Gastrocnemius medialis (tissue), 4 donors: ENCODE results near the gene ESPN. TPM values are rescaled to one million over a fixed set of nuclear protein-coding genes. Genes with fewer than 3 reads are reported as not detected.

ENCODE experiments used
- ATAC-seq, 2 donors: fragments of 150-250 bp; one replicate each; pipeline ENCODE4 v1.9.1; 2016
- DNase-seq, 2 donors: peaks; one replicate each; pipeline ENCODE4 v3.0.0-alpha.2; 2019
- H3K27ac ChIP-seq, 4 donors: fragments of 200-600 bp; sonication (generic); 1 replicate in 1 of 4; 2 replicates in 3 of 4; pipeline ENCODE4 v1.5.1; 2016 to 2018; ENCODE audit warnings: mild to moderate bottlenecking in 2 of 4, moderate library complexity in 1 of 4
- H3K27me3 ChIP-seq, 3 donors: fragments of 200-600 bp; sonication (generic) in 2 of 3; 1 replicate in 1 of 3; 2 replicates in 2 of 3; pipeline versions ENCODE4 v1.5.1 to v1.6.0; 2016 to 2019; ENCODE audit warnings: mild to moderate bottlenecking in 1 of 3, moderate library complexity in 1 of 3
- H3K36me3 ChIP-seq, 2 donors: fragments of 200-600 bp; sonication (generic) in 1 of 2; one replicate each; pipeline ENCODE4 v1.5.1; 2017 to 2018
- H3K4me1 ChIP-seq, 2 donors: fragments of 200-600 bp; sonication (generic) in 1 of 2; one replicate each; pipeline ENCODE4 v1.5.1; 2016 to 2017; ENCODE audit warnings: mild to moderate bottlenecking in 2 of 2
- H3K4me3 ChIP-seq, 4 donors: fragments of 200-600 bp; sonication (generic) in 3 of 4; 1 replicate in 1 of 4; 2 replicates in 3 of 4; pipeline ENCODE4 v1.5.1; 2016 to 2019; ENCODE audit warnings: mild to moderate bottlenecking in 2 of 4
- H3K9me3 ChIP-seq, 3 donors: fragments of 200-600 bp; sonication (generic) in 2 of 3; 1 replicate in 1 of 3; 2 replicates in 2 of 3; pipeline ENCODE4 v1.5.1; 2016 to 2019
- POLR2A ChIP-seq, 2 donors: fragments of 450-650 bp; IDR thresholded peaks; one replicate each; pipeline ENCODE4 v1.6.1; 2017; ENCODE audit warnings: antibody characterized with exemption in 2 of 2, mild to moderate bottlenecking in 2 of 2, moderate library complexity in 2 of 2
- in situ Hi-C, 4 donors: fragments of 200-750 bp; cut with MboI; loops; one replicate each; pipeline versions ENCODE4 v1.15.0 to v1.8.0; 2017; ENCODE audit warnings: low sequenced_read_pairs in 4 of 4
- intact Hi-C: fragments of 100-400 bp; cut with DNase I; formaldehyde crosslinking; loops from one replicate; pipeline ENCODE4 v1.15.1; 2023; ENCODE audit warnings: low total_unique reads
- total RNA-seq, 4 donors: library from RNA; depleted of rRNA; stranded (reverse); fragments of >200 nt; gene quantifications; one replicate each; pipeline versions ENCODE4 v1.1.0 to v1.2.3, GENCODE V29; 2016
- TF ChIP-seq, protein P1 (sequence below), 5 experiments: fragments of 450-650 bp in 3 of 5; fragments of 200-600 bp in 2 of 5; sonication (generic) in 2 of 5; IDR thresholded peaks in 4 of 5; conservative IDR thresholded peaks in 1 of 5; 1 replicate in 4 of 5; 2 replicates in 1 of 5; pipeline ENCODE4 v1.5.1; 2016 to 2019; ENCODE audit warnings: antibody characterized with exemption in 5 of 5, mild to moderate bottlenecking in 3 of 5, moderate library complexity in 3 of 5

ESPN gene
- total RNA-seq, 4 donors from 2014 or later = 0.41 TPM; not detected in 3

- in situ Hi-C loops (loop anchor here in 1 of 4 donors (25.0 kb wide), 1 partner anchor 139 kb away; no protein-coding TSS in a partner anchor), intact Hi-C loops (no loop called here)
- ATAC-seq = no peak
- Histone ChIP-seq H3K4me1 (peaks cover 16 to 28% of the 10 kb centered on the region in 2 donors), H3K36me3 (no peaks in the 10 kb centered on the region), H3K27me3 (peaks cover 0 to 11% (median 9%) of the 10 kb centered on the region in 3 donors), H3K27ac (no peak overlapping the region), H3K4me3 (no peak overlapping the region), H3K9me3 (no peaks in the 10 kb centered on the region)
- DNase-seq = no peak
- TF ChIP-seq, protein P1, sequence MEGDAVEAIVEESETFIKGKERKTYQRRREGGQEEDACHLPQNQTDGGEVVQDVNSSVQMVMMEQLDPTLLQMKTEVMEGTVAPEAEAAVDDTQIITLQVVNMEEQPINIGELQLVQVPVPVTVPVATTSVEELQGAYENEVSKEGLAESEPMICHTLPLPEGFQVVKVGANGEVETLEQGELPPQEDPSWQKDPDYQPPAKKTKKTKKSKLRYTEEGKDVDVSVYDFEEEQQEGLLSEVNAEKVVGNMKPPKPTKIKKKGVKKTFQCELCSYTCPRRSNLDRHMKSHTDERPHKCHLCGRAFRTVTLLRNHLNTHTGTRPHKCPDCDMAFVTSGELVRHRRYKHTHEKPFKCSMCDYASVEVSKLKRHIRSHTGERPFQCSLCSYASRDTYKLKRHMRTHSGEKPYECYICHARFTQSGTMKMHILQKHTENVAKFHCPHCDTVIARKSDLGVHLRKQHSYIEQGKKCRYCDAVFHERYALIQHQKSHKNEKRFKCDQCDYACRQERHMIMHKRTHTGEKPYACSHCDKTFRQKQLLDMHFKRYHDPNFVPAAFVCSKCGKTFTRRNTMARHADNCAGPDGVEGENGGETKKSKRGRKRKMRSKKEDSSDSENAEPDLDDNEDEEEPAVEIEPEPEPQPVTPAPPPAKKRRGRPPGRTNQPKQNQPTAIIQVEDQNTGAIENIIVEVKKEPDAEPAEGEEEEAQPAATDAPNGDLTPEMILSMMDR (IDR thresholded peaks at IDR 0.05 in 4 of 5, conservative IDR thresholded peaks at IDR 0.05 in 1 of 5) = no peak
These were observed 74.1 kb downstream of the ESPN start for GRCh38 chr1:6498576-6499111.

- DNase-seq (no peak), ATAC-seq (no peak)
- in situ Hi-C loops = loop anchor here in 1 of 4 donors (25.0 kb wide), 1 partner anchor 138 kb away; no protein-coding TSS in a partner anchor
- Histone ChIP-seq H3K27ac (no peak overlapping the region), H3K4me1 (peaks cover 16 to 28% of the 10 kb centered on the region in 2 donors), H3K4me3 (no peak overlapping the region), H3K9me3 (no peaks in the 10 kb centered on the region), H3K36me3 (no peaks in the 10 kb centered on the region), H3K27me3 (peaks cover 0 to 11% (median 9%) of the 10 kb centered on the region in 3 donors)
- TF ChIP-seq, protein P1 (IDR thresholded peaks at IDR 0.05 in 4 of 5, conservative IDR thresholded peaks at IDR 0.05 in 1 of 5) = no peak
- no peak for TF ChIP-seq POLR2A (IDR thresholded peaks at IDR 0.05)
- intact Hi-C loops = no loop called here
These were observed 74.7 kb downstream of the ESPN start for GRCh38 chr1:6499296-6499695.

GRCh38 chr1:6500544-6501278, 76.1 kb downstream of the ESPN start:
- in situ Hi-C loops (no loop called here), intact Hi-C loops (no loop called here)
- peak overlapping the region in 1 of 4 donors; percentile 34 for H3K27ac ChIP-seq
- H3K4me3 ChIP-seq = no peak overlapping the region
- DNase-seq (no peak), ATAC-seq (no peak)
- H3K27me3 ChIP-seq = peaks cover 0 to 11% (median 9%) of the 10 kb centered on the region in 3 donors
- no peaks in the 10 kb centered on the region for H3K36me3 ChIP-seq
- no peak for TF ChIP-seq POLR2A (IDR thresholded peaks at IDR 0.05)
- TF ChIP-seq, protein P1 (IDR thresholded peaks at IDR 0.05 in 4 of 5, conservative IDR thresholded peaks at IDR 0.05 in 1 of 5) = no peak
- no peaks in the 10 kb centered on the region for H3K9me3 ChIP-seq
- H3K4me1 ChIP-seq = peaks cover 16 to 28% of the 10 kb centered on the region in 2 donors

- Histone ChIP-seq H3K4me1 (peaks cover 16 to 28% of the 10 kb centered on the region in 2 donors), H3K9me3 (no peaks in the 10 kb centered on the region), H3K27me3 (peaks cover 0 to 11% (median 4%) of the 10 kb centered on the region in 3 donors), H3K36me3 (no peaks in the 10 kb centered on the region), H3K4me3 (no peak overlapping the region), H3K27ac (peak overlapping the region in 1 of 4 donors; percentile 34)
- ATAC-seq (no peak), DNase-seq (no peak)
- no peak for TF ChIP-seq POLR2A (IDR thresholded peaks at IDR 0.05)
- TF ChIP-seq, protein P1 (IDR thresholded peaks at IDR 0.05 in 4 of 5, conservative IDR thresholded peaks at IDR 0.05 in 1 of 5) = no peak
- in situ Hi-C loops (no loop called here), intact Hi-C loops (no loop called here)
These were observed 76.8 kb downstream of the ESPN start for GRCh38 chr1:6501279-6501813.
